GM04503 (cell line): ENCODE data around the gene ANKRD6.

Source experiments
- DNase-seq: peaks from one replicate; pipeline ENCODE4 v3.0.0-alpha.2; 2012; ENCODE audit warnings: low read depth

Gene ANKRD6

DNA sequence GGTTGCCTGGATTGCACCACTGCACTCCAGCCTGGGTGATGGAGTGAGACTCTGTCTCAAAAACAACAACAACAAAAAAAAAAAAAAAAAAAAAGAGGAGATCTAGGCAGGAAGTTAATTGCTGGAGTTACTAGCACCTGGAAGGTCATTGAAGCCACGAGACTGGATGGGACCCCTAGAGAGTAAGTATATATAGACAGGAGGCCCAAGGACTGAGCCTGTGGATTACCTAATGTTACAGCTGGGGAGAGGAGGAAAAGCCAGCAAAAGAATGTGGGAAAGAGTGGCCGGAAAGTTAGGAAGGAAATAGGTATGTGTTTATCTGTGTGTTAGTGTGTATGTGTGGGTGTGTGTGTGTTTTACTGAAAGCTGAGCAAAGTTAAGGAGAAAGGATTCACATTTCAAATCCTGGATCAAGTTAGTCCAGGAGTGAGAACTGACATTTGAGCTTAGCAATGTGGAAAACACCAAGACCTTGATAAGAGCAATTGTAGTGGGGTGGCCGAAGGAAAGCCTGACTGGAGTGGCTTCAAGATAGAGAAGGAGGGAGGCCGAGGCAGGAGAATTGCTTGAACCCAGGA is 38.4 kb downstream of the ANKRD6 start:
- no peak for DNase-seq

DNA sequence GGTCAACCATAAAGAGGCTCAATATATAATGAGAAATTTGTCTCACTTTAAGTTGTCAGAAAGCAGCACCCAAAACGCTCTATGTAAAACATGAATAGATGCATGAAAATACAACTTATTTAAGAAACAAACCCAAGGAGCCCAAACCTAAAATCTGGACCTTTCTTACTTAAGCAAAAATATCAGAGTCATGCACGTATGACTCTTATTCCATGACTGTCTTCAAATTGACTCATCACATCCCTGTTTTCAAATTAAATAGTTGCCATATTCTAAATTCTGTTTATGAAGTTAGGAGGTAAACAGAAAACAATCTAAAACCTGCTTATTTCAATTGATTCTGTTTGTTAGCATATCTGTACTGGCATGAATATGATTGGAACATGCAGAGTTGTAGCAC is 42.1 kb downstream of the ANKRD6 start:
- no peak for DNase-seq

GRCh38 chr6:89475634-89476033 is 42.7 kb downstream of the ANKRD6 start:
- DNase-seq: no peak

DNA sequence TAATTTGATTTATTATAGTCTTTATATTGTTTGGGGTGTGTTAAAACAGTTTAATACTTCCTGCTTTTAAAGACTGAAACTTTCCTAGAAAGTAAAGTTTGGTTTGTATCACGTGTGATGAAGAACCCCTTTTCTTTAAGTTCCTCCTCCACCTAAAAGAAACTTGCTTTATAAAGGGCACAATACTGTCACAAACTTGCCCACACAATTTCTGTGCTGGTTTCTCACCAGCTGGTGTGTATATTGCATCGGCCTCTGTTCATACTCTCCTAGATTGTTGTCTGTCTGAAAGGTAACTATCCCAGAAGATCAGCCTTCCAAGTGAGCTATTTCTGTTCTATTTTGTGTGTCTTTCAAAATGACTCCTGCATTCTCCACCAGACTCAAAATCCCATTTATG is 46.9 kb downstream of the ANKRD6 start:
- DNase-seq: no peak

DNA sequence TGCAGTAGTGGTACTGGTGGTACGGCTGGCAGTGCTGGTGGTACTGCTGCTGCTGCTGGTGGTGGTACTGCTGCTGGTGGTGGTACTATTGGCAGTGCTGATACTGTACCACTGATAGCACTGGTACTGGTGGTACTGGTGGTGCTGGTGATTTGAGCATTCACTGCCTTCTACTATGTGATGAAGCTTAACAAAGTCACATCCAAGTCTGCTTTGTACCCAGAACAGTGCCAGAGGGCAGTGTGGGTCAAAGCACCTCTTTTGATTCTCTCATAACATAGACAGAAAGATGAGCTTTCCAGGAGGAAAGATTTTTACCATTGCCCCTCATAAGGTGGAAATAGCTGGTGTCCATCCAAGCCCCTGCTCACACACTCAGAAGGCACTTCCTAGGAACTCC is 48.7 kb downstream of the ANKRD6 start:
- DNase-seq: no peak

DNA sequence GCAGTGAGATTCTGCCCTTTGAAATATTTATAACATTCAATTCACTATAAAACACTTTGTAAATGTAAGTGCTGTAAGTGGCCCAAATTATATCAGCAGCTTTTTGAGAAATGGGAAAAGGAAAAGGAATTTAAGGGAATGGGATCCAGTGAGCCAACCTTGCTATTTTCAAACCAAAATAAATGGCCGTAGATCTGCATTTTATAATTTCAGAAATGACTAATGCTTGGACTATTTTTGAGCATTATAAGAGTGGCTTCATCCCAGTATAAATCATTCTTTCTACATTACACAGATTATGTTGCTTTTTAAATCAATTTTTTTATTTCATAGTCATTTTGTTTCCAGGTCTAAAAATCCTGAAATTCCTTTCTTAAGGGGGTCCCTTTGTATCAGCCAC is 49.2 kb downstream of the ANKRD6 start:
- DNase-seq: no peak

DNA sequence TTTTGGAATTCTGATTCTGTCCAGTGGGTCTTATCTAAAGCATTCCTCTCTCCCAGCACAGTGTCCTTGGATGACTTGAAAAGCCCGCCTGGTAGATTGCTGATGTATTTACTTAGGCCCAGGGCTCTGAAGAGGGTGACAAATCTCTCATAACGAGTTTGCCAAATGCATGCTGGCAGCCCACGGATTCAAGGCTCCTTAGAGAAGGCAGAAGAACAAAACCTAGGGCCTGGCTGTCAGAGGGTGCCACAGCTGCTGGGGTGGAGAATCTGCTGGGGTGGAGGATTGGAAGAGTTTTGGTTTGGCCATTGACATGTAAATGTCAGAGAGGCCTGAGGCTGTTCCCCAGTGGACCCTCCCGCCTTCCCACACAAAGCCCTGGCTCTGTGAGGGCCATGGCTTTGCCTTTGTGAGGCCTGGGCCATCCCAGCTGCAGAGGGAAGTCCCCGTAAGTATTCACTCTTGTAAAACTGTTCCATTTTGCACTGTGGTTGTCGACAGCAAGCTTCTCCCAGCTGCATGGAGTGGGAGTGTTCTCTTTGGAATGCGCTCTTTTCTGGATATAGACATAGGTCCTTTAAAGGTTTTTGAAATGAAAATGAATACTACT is 50.3 kb downstream of the ANKRD6 start:
- DNase-seq: no peak

- DNase-seq: no peak
These were observed 52.4 kb downstream of the ANKRD6 start for GRCh38 chr6:89485320-89485719.

- no peak for DNase-seq
These were observed 54.9 kb downstream of the ANKRD6 start for GRCh38 chr6:89487864-89488263.

DNA sequence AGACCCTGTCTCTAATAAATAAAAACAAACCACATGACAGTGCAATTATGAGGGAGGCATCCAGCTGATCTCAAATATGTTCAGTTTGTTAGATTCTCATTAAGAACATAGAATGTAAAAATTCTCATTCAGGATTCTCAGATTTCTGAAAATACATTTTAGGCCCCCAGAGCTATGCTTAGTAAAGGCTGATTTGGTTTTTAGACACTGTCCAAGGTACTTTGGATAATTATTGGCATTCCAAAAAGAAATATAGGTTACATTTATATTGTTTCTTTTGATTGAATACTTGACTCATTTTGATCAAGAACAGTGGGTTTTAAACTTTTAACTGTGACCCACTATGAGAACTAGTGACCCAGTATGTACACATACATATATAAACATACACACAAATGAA is 55.5 kb downstream of the ANKRD6 start:
- DNase-seq: no peak

DNA sequence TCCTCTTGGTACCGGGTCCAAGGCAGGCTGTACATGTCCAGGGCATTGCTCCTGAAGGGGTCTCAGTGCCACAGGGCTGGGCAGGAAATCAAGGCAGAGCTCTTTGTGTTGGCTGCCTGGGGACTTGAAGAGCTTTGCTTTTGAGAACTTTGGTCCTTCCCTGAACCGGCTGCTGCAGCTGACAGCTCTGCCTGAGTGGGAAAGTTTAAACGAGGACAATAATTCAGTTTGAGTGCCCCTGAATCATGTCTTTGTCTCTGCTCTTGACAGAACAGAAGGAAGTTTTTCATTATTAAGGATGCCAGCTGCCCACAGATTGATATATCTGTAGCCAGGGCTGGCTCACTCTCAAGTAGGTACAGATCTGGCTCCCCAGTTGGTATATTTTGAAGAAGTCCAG is 56.1 kb downstream of the ANKRD6 start:
- DNase-seq: no peak

- no peak for DNase-seq
These were observed 59.2 kb downstream of the ANKRD6 start for GRCh38 chr6:89492025-89492640.

- no peak for DNase-seq
These were observed 61.3 kb downstream of the ANKRD6 start for GRCh38 chr6:89494131-89494793.

DNA sequence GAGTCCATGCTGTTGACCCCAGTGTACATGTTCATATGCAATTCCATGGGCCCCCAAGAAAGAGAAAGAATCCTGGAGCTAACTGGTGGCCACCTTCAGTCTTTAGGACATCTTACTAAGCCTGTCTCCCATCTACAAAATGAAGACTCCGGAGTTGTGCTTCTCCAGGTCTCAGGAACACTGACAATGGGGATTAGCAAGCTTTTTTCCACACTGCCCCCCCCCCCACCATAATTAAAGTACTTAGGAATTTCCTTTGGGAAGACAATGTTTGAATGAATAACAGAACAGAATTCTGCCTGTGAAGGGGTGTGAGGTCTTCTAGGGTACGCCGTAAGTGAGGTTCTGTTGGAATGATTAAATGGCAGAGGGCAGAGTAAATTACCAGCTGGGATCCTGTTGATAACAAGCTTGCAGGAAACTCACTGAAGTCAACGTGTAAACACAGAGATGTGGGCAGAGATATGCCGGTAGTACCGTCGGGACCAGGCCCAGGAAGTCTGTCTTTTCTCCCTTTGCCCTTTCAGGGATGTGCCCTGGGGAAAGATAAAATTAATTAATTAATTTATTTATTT is 63.1 kb downstream of the ANKRD6 start:
- no peak for DNase-seq

DNA sequence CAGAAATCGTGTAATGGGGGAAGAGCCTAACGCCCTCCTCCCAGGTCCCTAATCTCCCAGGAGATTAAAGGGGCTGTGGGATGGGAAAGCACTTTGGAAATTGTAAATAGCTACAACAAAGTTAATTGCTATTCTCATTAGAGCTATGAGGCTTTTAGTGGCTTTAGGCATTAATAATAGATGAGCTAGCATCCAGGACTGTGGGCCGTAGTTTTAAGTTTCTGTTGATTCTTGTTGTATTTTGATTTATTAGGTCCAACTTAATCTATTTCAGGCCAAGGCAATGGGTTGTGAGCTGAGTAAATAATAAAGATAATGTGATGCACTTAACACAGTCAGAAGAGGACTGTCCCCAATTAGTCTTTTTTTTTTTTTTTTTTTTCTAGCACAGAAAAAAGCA is 67.7 kb downstream of the ANKRD6 start:
- DNase-seq: no peak

DNA sequence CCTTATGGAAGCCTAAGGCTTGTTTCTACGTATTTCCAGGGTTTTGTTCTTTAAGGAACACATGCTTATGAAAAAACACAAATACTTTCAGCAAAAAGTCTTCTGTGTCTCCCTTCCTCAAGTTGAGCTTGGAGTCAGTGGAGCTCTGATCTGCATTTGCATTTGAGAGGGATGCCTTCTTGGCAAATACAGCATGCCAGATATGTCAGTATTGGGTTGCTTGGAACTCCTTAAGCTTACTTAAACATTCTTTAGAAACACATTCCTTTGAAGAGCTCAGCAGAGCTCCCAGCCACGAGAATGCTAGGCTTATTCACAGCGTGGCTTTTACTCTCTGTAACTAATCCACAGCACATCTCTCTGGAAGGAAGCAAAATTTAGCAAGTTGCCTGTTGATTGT is 68.3 kb downstream of the ANKRD6 start:
- no peak for DNase-seq

DNA sequence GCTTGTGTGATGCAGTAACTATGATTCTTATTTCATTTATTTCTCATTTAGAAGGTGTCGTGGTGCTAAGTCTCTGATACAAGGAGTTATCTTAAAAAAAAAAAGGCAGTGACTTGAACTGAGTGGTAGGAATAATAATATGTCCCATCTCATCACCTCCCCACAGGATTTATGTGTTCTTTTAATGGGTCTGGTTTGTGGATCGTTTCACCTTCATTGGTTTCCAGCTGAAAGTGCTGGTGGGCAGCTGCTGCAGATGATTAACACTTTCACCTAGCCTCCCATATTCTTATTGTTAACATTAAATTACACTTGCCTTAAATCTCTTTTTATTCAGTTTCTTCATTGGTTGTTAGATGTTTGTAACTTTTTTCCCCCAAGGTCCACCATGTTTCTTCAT is 68.8 kb downstream of the ANKRD6 start:
- no peak for DNase-seq

- no peak for DNase-seq
These were observed 70.7 kb downstream of the ANKRD6 start for GRCh38 chr6:89503641-89504040.

GRCh38 chr6:89505847-89506246 is 72.9 kb downstream of the ANKRD6 start:
- no peak for DNase-seq

DNA sequence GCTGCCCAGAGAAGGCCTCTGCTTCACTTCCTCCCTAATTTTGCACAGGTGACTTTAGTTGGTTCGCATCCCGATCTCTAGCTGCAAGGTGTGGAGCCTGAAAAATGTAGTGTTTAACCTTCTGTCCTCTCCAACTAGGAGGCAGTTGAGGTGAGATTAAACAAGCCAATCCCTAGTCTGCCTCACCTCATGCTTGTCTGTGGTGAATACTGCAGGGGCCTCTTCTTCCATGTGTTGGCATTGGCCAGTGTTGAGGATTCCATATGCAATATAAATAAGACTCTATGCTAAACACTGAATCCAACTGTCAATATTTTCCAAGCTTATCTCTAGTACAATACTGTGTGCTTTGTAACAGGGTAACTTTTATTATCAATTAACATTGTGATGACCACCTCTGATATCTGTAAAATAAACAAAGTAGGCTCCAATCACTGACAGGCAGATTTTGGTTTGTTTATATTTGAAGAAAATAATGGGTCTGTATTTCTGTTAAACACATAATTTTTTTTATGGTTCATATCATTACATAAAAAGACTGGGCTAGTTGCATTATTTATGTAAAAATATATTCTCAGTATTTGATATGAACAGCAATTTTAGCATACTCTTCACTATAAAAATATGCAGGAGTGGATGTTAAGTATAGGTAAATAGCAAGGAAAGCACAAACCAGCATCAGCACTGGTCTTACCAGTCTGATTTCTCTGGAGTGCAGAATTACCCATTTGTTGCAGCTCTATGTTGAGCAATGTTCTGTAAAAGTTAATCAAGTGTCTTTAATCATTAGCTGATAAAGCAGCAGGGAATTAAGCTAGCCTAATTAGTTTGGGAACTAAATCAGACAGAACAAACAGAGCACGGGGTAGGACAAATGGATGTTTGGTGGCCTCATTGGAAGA is 74.0 kb downstream of the ANKRD6 start:
- DNase-seq: no peak

- DNase-seq: no peak
These were observed 76.0 kb downstream of the ANKRD6 start for GRCh38 chr6:89508755-89509563.
